Breast epithelium (tissue), 3 donors: Measurements from ENCODE around the gene COQ9.
"Not testable (repeated sequence)": the region's sequence is repeated elsewhere in the genome, so short reads cannot be mapped to it uniquely, and the experiment has no call there.

Experiments used
- POLR2A ChIP-seq: fragments of 450-650 bp; IDR thresholded peaks from one replicate; pipeline ENCODE4 v1.6.1; 2016; ENCODE audit warnings: antibody characterized with exemption, mild to moderate bottlenecking, moderate library complexity
- POLR2AphosphoS5 ChIP-seq, 3 donors: sonication (generic); formaldehyde crosslinking; IDR thresholded peaks; one replicate each; pipeline ENCODE4 v1.6.1; 2017; ENCODE audit warnings: antibody characterized with exemption in 3 of 3
- TF ChIP-seq, protein P1 (sequence below), 3 donors: fragments of 450-650 bp; IDR thresholded peaks; one replicate each; pipeline ENCODE4 v1.5.1; 2016 to 2017; ENCODE audit warnings: antibody characterized with exemption in 3 of 3, mild to moderate bottlenecking in 3 of 3, moderate library complexity in 3 of 3

DNA sequence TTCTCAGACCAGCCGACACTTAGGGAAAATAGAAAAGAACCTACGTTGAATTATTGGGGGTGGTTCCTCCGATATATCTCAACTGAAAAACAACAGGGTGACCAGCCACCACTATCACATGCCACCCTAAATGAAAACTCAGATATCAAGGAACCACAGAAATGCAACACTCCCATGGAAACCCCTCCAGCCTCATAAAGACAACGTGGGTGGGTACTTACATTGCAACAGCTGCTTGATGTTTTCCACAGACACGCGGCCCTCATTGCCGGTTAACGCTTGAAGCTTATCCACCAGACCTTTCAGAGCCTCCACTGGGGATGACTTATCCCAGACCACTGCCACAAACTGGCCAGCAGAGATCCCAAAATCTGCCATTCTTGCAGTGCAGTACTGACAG lies 6.7 kb upstream of the COQ9 start:
- TF ChIP-seq, protein P1, sequence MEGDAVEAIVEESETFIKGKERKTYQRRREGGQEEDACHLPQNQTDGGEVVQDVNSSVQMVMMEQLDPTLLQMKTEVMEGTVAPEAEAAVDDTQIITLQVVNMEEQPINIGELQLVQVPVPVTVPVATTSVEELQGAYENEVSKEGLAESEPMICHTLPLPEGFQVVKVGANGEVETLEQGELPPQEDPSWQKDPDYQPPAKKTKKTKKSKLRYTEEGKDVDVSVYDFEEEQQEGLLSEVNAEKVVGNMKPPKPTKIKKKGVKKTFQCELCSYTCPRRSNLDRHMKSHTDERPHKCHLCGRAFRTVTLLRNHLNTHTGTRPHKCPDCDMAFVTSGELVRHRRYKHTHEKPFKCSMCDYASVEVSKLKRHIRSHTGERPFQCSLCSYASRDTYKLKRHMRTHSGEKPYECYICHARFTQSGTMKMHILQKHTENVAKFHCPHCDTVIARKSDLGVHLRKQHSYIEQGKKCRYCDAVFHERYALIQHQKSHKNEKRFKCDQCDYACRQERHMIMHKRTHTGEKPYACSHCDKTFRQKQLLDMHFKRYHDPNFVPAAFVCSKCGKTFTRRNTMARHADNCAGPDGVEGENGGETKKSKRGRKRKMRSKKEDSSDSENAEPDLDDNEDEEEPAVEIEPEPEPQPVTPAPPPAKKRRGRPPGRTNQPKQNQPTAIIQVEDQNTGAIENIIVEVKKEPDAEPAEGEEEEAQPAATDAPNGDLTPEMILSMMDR (IDR thresholded peaks at IDR 0.05), result not testable (repeated sequence)
- TF ChIP-seq POLR2A; POLR2AphosphoS5 (IDR thresholded peaks at IDR 0.05): not testable (repeated sequence)
